ENCODE data around the gene SYNGR1.

The SYNGR1 gene

GRCh38 chr22:39349967-39350726 is at the start of gene SYNGR1:
Gene SYNGR1, plus strand, starts transcription at chr22:39349991. Its CDS starts 20 bp downstream, at chr22:39350011.
- DNase-seq, result no peak

GRCh38 chr22:39300186-39300830 is 49.5 kb upstream of the SYNGR1 start:
- DNase-seq, result peak; percentile 70

- no peak for DNase-seq
These were observed 48.7 kb upstream of the SYNGR1 start for GRCh38 chr22:39301108-39301507.

- DNase-seq, result no peak
These were observed 47.9 kb upstream of the SYNGR1 start for GRCh38 chr22:39301926-39302325.

GRCh38 chr22:39302431-39302960 is 47.3 kb upstream of the SYNGR1 start:
- DNase-seq, result no peak

- no peak for DNase-seq
These were observed 46.4 kb upstream of the SYNGR1 start for GRCh38 chr22:39303358-39303757.

- no peak for DNase-seq
These were observed 45.7 kb upstream of the SYNGR1 start for GRCh38 chr22:39303892-39304671.

- peak; percentile 81 for DNase-seq
These were observed 43.1 kb upstream of the SYNGR1 start for GRCh38 chr22:39306456-39307361.

- DNase-seq, result peak; percentile 58
These were observed 41.0 kb upstream of the SYNGR1 start for GRCh38 chr22:39308614-39309363.

- DNase-seq, result no peak
These were observed 40.4 kb upstream of the SYNGR1 start for GRCh38 chr22:39309364-39309861.

- no peak for DNase-seq
These were observed 39.7 kb upstream of the SYNGR1 start for GRCh38 chr22:39309881-39310714.

GRCh38 chr22:39311592-39312400 is 38.0 kb upstream of the SYNGR1 start:
- DNase-seq, result no peak

- DNase-seq, result no peak
These were observed 37.4 kb upstream of the SYNGR1 start for GRCh38 chr22:39312410-39312809.

GRCh38 chr22:39313258-39314001 is 36.4 kb upstream of the SYNGR1 start:
- DNase-seq, result no peak

- DNase-seq, result no peak
These were observed 35.4 kb upstream of the SYNGR1 start for GRCh38 chr22:39314251-39314971.

GRCh38 chr22:39315389-39315788 is 34.4 kb upstream of the SYNGR1 start:
- no peak for DNase-seq

- peak; percentile 75 for DNase-seq
These were observed 33.2 kb upstream of the SYNGR1 start for GRCh38 chr22:39316440-39317083.
